Stomach (tissue), 9 donors: ENCODE results near the gene ATOH8. TPM values are rescaled to one million over a fixed set of nuclear protein-coding genes. Genes with fewer than 3 reads are reported as not detected.

Experiments
- DNase-seq, 2 donors: peaks; one replicate each; pipeline versions ENCODE4 v3.0.0 to v3.0.0-alpha.2; 2013 to 2019
- H3K27ac ChIP-seq, 5 donors: fragments of 200-600 bp in 4 of 5; sonication (generic) in 4 of 5; one replicate each; pipeline ENCODE4 v1.5.1; 2013 to 2019; ENCODE audit warnings: mild to moderate bottlenecking in 1 of 5, moderate library complexity in 1 of 5
- H3K27me3 ChIP-seq, 3 donors: fragments of 200-600 bp; sonication (generic); one replicate each; pipeline ENCODE4 v1.5.1; 2017 to 2019; ENCODE audit warnings: mixed run types in 1 of 3
- H3K36me3 ChIP-seq, 4 donors: fragments of 200-600 bp; sonication (generic); 1 replicate in 3 of 4; 2 replicates in 1 of 4; pipeline ENCODE4 v1.5.1; 2016 to 2019
- H3K4me1 ChIP-seq, 4 donors: fragments of 200-600 bp; sonication (generic); one replicate each; pipeline ENCODE4 v1.5.1; 2016 to 2019
- H3K4me3 ChIP-seq, 4 donors: fragments of 200-600 bp; sonication (generic) in 3 of 4; one replicate each; pipeline ENCODE4 v1.5.1; 2016 to 2019; ENCODE audit warnings: mild to moderate bottlenecking in 1 of 4
- H3K9me3 ChIP-seq, 4 donors: fragments of 200-600 bp; sonication (generic); one replicate each; pipeline ENCODE4 v1.5.1; 2016 to 2019
- EP300 ChIP-seq: sonication (generic); formaldehyde crosslinking; IDR thresholded peaks from one replicate; pipeline ENCODE4 v1.6.1; 2017; ENCODE audit warnings: antibody characterized with exemption
- POLR2A ChIP-seq, 4 donors: fragments of 450-650 bp; IDR thresholded peaks; one replicate each; pipeline ENCODE4 v1.6.1; 2016; ENCODE audit warnings: antibody characterized with exemption in 4 of 4, control low read depth in 2 of 4, mild to moderate bottlenecking in 1 of 4, moderate library complexity in 1 of 4
- POLR2AphosphoS5 ChIP-seq, 3 donors: sonication (generic); formaldehyde crosslinking; IDR thresholded peaks; one replicate each; pipeline ENCODE4 v1.6.1; 2016; ENCODE audit warnings: antibody characterized with exemption in 3 of 3
- WGBS, 5 donors: extraction: QIAGEN DNeasy Blood & Tissue Kit in 3 of 5; methylation state at CpG; one replicate each; pipeline versions ENCODE4 v1.1.5 to v1.1.7; 2013 to 2018; 5-methylcytosine and 5-hydroxymethylcytosine counted together
- intact Hi-C: fragments of 100-400 bp; cut with DNase I; formaldehyde crosslinking; loops from one replicate; pipeline ENCODE4 v1.15.1; 2023; ENCODE audit warnings: low total_unique reads
- polyA plus RNA-seq, 3 donors: library from polyadenylated mRNA; stranded (reverse); fragments of 200-250 nt; gene quantifications; one replicate each; pipeline ENCODE4 v1.2.3, GENCODE V29; 2013
- total RNA-seq, 5 donors: library from RNA; depleted of rRNA; stranded (reverse); fragments of >200 nt; gene quantifications; one replicate each; pipeline versions ENCODE4 v1.1.0 to v1.2.3, GENCODE V29; 2014 to 2016
- TF ChIP-seq, protein P1 (sequence below), 7 experiments: fragments of 450-650 bp in 4 of 7; fragments of 200-600 bp in 3 of 7; sonication (generic) in 3 of 7; IDR thresholded peaks; one replicate each; pipeline ENCODE4 v1.5.1; 2016 to 2019; ENCODE audit warnings: antibody characterized with exemption in 7 of 7, control low read depth in 2 of 7, mild to moderate bottlenecking in 1 of 7
- donor health status: healthy with polysubstance abuse.
- donor health status: Bipolar disorder and iron deficiency.
- donor health status: healthy.

The ATOH8 gene
- total and polyA plus RNA-seq, 8 donors, result 2.3 to 23.2 (median 13.3) TPM

DNA sequence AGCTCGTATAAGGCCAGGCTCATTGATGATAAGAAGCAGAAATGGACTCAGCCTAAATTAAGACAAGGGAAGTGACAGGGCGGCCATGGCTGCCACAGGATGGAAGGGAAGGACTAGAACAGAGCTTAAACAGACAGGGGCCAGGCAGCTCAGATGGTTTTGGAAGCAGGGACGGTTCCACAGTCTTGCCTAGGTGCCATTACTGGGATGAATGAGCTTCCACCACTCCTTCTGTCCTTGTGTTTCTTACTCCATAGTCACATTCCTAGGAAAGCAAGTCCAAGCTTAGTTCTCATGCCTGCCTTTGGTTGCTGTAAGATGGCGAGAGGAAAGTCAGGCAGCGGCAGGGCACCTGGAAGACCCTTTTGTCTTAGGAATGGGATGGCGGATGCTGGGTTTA is 47.7 kb upstream of the ATOH8 start:
- H3K27me3 ChIP-seq, result no peaks in the 10 kb centered on the region
- no peak overlapping the region for H3K4me3 ChIP-seq
- H3K27ac ChIP-seq, result peak overlapping the region; percentile 31 to 87 (median 76)
- intact Hi-C loops, result no loop called here
- no peak for DNase-seq
- no peaks in the 10 kb centered on the region for H3K36me3 ChIP-seq
- TF ChIP-seq POLR2AphosphoS5 (IDR thresholded peaks at IDR 0.05) (no peak), EP300 (no peak), POLR2A (IDR thresholded peaks at IDR 0.05) (no peak)
- TF ChIP-seq, protein P1, sequence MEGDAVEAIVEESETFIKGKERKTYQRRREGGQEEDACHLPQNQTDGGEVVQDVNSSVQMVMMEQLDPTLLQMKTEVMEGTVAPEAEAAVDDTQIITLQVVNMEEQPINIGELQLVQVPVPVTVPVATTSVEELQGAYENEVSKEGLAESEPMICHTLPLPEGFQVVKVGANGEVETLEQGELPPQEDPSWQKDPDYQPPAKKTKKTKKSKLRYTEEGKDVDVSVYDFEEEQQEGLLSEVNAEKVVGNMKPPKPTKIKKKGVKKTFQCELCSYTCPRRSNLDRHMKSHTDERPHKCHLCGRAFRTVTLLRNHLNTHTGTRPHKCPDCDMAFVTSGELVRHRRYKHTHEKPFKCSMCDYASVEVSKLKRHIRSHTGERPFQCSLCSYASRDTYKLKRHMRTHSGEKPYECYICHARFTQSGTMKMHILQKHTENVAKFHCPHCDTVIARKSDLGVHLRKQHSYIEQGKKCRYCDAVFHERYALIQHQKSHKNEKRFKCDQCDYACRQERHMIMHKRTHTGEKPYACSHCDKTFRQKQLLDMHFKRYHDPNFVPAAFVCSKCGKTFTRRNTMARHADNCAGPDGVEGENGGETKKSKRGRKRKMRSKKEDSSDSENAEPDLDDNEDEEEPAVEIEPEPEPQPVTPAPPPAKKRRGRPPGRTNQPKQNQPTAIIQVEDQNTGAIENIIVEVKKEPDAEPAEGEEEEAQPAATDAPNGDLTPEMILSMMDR (IDR thresholded peaks at IDR 0.05), result no peak
- peaks cover 31 to 80% (median 40%) of the 10 kb centered on the region in 4 donors for H3K4me1 ChIP-seq
- no peaks in the 10 kb centered on the region for H3K9me3 ChIP-seq
- 72 to 92% (median 87%) methylated on average over 6 of the region's 6 CpGs for WGBS, 5 donors

DNA sequence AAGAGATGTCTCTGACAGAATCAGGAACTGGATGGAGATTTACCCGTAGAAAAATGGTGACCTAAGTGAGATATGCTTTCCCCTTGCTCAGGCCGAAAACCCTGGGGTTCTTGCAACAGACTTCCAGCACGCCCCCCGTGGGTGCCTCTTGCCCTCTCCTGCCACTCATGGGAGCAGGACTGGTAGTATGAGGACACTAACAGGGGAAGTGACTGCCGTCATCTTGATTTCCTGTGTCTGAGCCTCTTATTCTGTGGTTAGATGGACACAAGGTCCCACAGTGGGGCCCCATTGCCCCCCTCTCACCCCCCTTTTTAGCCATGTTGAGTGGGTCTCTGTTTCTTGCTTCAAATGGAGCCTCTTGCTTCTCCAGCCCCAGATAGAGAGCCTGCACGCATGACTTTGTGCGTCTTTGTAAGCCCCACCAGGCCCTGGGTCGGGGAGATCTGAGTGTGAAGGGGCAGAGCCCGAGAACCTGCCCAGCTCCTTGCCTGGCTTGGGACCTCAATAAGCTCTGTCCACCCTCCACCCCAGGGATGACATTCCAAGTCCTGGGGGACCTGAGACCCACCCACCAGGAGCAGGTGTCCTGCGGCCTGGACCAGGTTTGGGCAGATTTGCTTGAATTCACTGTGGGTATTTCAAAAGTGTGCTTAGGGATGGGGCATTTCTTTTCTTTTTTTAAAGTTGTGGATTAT is 47.0 kb upstream of the ATOH8 start:
- no peaks in the 10 kb centered on the region for H3K27me3 ChIP-seq
- WGBS, 5 donors, result 72 to 89% (median 84%) methylated on average over 10 of the region's 10 CpGs
- no peaks in the 10 kb centered on the region for H3K9me3 ChIP-seq
- peak overlapping the region in 1 of 4 donors; percentile 7 for H3K4me3 ChIP-seq
- no peaks in the 10 kb centered on the region for H3K36me3 ChIP-seq
- H3K4me1 ChIP-seq, result peaks cover 31 to 87% (median 43%) of the 10 kb centered on the region in 4 donors
- intact Hi-C loops, result no loop called here
- H3K27ac ChIP-seq, result peak overlapping the region in 4 of 5 donors; percentile 68 to 87 (median 76)
- no peak for DNase-seq
- no peak for TF ChIP-seq POLR2AphosphoS5 (IDR thresholded peaks at IDR 0.05)
- no peak for TF ChIP-seq POLR2A (IDR thresholded peaks at IDR 0.05)
- TF ChIP-seq, protein P1 (IDR thresholded peaks at IDR 0.05), result no peak
- no peak for TF ChIP-seq EP300

DNA sequence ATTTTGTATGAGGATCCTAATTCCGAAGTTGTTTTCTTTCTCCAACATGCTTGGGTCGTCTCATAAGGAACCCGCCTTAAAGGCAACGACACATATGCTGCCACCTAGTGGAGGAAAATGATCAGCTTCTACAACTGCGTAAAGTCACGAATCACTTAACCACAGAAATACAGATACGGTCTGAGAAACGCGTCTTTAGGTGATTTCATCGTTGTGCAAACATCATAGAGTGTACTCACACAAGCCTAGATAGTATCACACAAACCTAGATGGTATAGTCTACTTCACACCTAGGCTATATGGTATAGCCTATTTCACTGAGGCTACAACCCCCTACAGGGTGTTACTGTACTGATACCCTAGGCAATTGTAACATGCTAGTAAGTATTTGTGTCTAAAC is 46.5 kb upstream of the ATOH8 start:
- H3K9me3 ChIP-seq, result no peaks in the 10 kb centered on the region
- H3K27me3 ChIP-seq, result no peaks in the 10 kb centered on the region
- peak overlapping the region in 1 of 4 donors; percentile 7 for H3K4me3 ChIP-seq
- intact Hi-C loops, result no loop called here
- peak; percentile 67 to 95 for DNase-seq
- TF ChIP-seq, protein P1 (IDR thresholded peaks at IDR 0.05), result peak in 5 of 7 experiments; percentile 80 to 91 (median 86)
- TF ChIP-seq POLR2A (IDR thresholded peaks at IDR 0.05) (no peak), POLR2AphosphoS5 (IDR thresholded peaks at IDR 0.05) (peak; percentile 60 to 90 (median 73))
- peaks cover 33 to 86% (median 46%) of the 10 kb centered on the region in 4 donors for H3K4me1 ChIP-seq
- WGBS, 5 donors, result 0 to 1% (median 1%) methylated on average over 10 of the region's 10 CpGs
- no peaks in the 10 kb centered on the region for H3K36me3 ChIP-seq
- H3K27ac ChIP-seq, result peak overlapping the region in 4 of 5 donors; percentile 68 to 87 (median 76)

DNA sequence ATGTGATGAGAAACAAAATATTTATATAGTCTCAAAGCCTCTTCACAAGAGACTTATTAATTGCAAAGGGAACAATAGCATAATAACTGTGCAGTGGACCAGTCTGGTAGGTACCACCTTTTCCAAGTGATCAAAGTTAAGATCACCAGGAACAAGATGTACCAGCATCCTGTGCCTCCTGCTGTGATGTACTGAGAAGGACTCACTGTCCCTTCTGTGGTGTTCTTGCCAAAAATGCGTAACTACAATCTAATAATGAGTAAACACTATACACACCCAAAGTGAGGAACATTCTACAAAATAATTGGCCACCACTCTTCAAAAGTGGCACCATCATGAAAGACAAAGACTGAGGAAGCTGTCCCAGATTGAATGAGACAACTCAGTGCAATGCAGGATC is 45.1 kb upstream of the ATOH8 start:
- no peaks in the 10 kb centered on the region for H3K27me3 ChIP-seq
- peaks cover 47 to 95% (median 57%) of the 10 kb centered on the region in 4 donors for H3K4me1 ChIP-seq
- intact Hi-C loops, result no loop called here
- no peak for DNase-seq
- peak overlapping the region in 3 of 5 donors; percentile 67 to 86 (median 78) for H3K27ac ChIP-seq
- TF ChIP-seq EP300 (peak; percentile 27), POLR2A (IDR thresholded peaks at IDR 0.05) (no peak), POLR2AphosphoS5 (IDR thresholded peaks at IDR 0.05) (peak in 2 of 3 donors; percentile 31 to 41)
- TF ChIP-seq, protein P1 (IDR thresholded peaks at IDR 0.05), result no peak
- no peaks in the 10 kb centered on the region for H3K9me3 ChIP-seq
- 32 to 68% (median 43%) methylated on average over 1 of the region's 1 CpG for WGBS, 5 donors
- H3K4me3 ChIP-seq, result no peak overlapping the region
- H3K36me3 ChIP-seq, result no peaks in the 10 kb centered on the region
